LNCaP clone FGC (cell line): ENCODE results near the gene SCAP.

ENCODE experiments used
- DNase-seq: peaks from one replicate; pipeline ENCODE4 v3.0.0-alpha.2; 2011; ENCODE audit warnings: low read depth
- H3K4me3 ChIP-seq: 2 replicates; pipeline ENCODE4 v1.5.1; 2011; ENCODE audit warnings: mild to moderate bottlenecking, low read depth, low read length, control low read depth
- TF ChIP-seq, protein P1 (sequence below): IDR thresholded peaks from 2 replicates; pipeline ENCODE4 v1.5.1; 2012; ENCODE audit warnings: mild to moderate bottlenecking; ENCODE audit not compliant: control insufficient read depth, insufficient read depth; ENCODE audit errors: extremely low read depth

SCAP gene

DNA sequence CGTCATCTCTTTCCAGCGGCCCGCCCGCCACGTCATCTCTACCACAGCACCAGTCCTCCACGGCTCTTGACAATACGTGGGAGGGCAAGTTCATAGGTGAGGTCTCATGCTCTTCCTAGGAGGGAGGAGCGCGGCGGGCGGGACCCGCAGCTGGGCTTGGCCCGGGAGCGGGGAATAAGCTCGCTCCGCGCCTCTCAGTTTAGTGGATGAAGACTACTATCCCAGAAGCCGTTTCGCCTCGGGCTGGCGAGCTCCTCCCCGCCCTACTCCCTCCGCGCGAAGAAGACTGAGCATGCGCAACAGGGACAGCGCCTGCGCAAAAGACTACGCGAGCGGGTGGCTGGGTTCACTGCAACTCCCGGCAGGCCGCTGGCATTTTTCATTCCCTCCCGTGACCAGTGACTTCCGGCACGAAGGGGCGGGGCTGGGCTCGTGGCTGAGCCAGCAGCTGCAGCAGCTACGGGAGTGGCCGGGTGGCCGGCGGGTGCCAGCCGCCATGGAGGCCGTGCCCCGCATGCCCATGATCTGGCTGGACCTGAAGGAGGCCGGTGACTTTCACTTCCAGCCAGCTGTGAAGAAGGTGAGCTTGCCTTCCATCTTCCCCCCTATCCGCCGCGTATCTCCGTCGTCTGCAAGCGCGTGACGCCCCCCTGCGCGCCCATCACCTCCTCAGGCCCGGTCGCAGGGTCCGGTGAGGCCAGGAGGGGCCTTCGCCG, 95.0 kb downstream of the SCAP start, which contains the start of gene PTPN23:
PTPN23 (plus strand) TSS at position 421 of the 716 bp plus-strand sequence; CDS start at position 497, 76 bp downstream.
- DNase-seq: peak; percentile 98
- H3K4me3 ChIP-seq: peak within 1 kb of the TSS; percentile 98
- TF ChIP-seq, protein P1, sequence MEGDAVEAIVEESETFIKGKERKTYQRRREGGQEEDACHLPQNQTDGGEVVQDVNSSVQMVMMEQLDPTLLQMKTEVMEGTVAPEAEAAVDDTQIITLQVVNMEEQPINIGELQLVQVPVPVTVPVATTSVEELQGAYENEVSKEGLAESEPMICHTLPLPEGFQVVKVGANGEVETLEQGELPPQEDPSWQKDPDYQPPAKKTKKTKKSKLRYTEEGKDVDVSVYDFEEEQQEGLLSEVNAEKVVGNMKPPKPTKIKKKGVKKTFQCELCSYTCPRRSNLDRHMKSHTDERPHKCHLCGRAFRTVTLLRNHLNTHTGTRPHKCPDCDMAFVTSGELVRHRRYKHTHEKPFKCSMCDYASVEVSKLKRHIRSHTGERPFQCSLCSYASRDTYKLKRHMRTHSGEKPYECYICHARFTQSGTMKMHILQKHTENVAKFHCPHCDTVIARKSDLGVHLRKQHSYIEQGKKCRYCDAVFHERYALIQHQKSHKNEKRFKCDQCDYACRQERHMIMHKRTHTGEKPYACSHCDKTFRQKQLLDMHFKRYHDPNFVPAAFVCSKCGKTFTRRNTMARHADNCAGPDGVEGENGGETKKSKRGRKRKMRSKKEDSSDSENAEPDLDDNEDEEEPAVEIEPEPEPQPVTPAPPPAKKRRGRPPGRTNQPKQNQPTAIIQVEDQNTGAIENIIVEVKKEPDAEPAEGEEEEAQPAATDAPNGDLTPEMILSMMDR: no peak

DNA sequence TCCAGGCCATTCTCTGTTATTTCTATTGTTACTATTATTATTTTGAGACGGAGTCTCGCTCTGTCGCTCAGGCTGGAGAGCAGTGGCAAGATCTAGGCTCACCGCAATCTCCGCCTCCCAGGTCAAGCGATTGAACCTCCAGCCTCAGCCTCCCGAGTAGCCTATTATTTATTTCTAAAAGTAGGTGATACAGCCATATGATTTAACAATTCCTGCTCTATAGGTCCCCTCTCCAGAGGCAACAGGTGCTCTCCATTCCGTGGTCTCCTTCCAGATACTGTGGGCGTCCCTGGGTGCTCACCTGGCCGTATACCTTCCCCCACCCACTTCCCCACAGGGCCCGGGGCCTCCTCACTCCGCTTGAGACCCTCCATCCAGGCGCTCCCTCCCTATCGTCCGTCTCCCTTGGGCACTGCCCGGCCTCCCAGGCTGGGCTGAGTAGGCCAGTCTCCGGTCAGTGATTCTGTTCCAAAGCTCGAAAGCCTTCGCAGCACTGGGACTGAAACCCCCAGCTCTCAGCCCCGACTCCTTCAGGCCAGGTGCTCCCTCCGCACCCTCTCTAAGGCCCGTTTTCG, 95.6 kb downstream of the SCAP start:
- no peak for DNase-seq
- H3K4me3 ChIP-seq: peak overlapping the region; percentile 98
- TF ChIP-seq, protein P1: no peak

DNA sequence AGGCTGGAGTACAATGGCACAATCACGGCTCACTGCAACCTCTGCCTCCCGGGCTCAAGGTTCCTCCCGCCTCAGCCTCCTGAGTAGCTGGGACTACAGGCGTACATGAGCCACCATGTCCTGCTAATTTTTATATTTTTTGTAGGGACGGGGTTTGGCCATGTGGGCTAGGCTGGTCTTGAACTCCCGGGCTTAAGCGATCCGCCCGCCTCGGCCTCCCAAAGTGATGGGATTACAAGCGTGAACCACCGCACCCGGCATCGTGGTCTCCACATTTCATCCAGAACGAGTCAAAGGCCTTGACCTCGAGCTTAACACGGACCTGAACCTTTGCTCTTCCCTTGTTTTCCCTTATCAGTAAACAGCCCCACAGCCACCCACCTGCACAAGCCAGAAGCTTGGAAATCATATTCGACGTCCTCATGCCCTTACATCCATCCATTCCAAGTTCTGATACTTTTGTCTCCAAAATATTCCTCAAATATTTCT, 96.3 kb downstream of the SCAP start:
- DNase-seq: no peak
- peak overlapping the region; percentile 98 for H3K4me3 ChIP-seq
- TF ChIP-seq, protein P1: no peak

DNA sequence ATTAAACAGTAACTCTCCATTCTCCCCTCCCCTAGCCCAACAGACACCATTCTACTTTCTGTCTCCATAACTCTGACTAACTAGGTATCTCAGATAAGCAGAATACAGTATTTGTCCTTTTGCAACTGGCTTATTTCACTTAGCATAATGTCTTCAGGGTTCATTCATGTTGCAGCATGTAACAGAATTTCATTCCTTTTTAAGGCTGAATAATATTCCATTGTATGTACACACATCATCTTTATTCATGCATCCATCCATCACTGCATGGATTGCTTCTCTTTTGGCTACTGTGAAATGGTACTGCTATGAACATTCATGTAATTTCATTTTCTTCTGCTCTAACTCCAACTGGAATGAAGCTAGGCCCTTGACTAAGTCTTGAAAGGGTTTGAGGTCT, 96.9 kb downstream of the SCAP start:
- H3K4me3 ChIP-seq: no peak overlapping the region
- no peak for DNase-seq
- TF ChIP-seq, protein P1: no peak

DNA sequence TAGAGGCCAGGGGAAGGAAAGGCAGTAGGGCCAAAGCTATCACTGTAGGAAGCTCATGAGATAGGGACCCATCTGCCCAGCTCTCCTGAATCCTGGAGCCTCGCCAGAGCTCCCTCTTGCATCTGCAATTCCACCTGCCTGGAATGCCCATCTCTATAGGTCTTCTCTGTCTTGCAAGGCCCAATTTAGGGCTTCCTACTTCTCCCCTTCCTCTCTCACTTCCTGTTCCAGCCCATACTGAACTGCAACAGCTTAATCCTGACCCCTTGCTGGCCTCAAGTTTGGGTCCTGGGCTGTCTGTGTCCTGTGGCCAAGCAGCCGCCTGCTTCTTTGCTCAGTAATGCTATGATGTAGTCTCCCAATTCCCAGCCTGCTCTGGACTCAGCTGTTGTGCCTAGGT, 98.6 kb downstream of the SCAP start:
- no peak for DNase-seq
- TF ChIP-seq, protein P1: no peak

DNA sequence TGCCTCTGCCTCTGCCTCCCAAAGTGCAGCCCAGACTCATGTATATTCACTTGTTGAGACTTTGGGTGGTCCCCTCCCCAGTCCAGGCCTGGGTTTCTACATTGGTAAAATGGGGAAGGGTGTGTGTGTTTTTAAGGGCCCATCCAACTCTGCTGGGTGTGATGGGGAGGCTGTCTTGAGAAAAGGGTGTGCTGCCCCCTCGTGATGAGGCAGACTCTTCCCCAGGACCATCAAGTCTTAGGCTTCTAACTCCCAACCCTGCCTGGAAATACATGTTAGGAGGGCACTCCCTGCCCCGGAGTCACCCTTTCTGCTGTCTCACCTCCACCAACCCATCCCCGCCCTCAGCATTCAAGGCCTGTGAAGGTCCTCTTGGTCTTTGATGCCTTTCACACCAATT, 99.3 kb downstream of the SCAP start:
- no peak overlapping the region for H3K4me3 ChIP-seq
- TF ChIP-seq, protein P1: no peak
- DNase-seq: no peak

More for the DNA sequence above, 98.6 kb downstream of the SCAP start:
- H3K4me3 ChIP-seq: no peak overlapping the region
